Fibroblast of lung (primary cell): ENCODE data around the gene COX4I1.
A peak's percentile ranks its signal among the peaks of the same experiment; 100 is the strongest.

Source experiments
- EZH2 ChIP-seq: IDR thresholded peaks from 2 replicates; pipeline ENCODE4 v1.5.1; 2012; ENCODE audit warnings: low read length, control low read depth, mild to moderate bottlenecking; ENCODE audit errors: missing control alignments
- TF ChIP-seq, protein P1 (sequence below), 2 donors: IDR thresholded peaks in 1 of 2; conservative IDR thresholded peaks in 1 of 2; 1 replicate in 1 of 2; 2 replicates in 1 of 2; pipeline ENCODE4 v1.5.1; 2011 to 2012; ENCODE audit warnings: low read length in 2 of 2, control low read depth in 1 of 2, inconsistent platforms in 1 of 2, low read depth in 1 of 2, mild to moderate bottlenecking in 1 of 2

DNA sequence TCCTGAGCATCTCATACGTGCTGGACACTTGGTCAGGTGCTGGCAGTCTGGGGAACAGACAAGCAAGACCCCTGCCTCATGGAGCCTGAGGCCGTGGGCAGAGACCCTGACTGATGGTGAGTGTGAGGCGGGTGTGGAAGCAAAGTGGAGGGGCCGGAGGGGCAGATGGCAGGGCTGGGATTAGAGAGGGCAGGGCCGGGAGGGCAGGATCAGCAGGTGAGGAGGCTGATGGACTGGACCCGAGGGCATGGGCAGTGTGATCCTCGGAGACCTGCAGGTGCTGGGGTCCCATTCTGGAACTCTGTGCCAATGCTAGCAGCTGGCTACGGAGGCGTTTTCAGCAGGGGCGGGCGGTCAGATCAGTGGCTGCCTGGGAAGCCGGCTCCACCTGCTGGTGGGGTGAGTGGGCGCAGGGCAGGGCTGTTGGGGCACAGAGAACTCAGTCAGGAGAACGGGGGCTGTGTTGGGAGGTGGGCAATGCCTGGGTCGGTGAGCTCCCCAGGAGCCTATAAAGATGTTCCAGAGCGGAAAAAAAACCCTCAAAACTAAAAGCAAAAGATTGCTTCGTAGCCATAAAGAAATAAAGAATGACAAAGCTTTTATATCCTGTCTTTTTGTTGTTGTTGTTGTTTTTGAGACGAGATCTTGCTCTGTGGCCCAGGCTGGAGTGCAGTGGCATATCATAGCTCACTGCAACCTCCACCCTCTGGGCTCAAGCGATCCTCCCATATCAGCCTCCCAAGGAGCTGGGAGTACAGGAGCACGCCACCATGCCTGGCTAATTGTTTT lies 39.7 kb upstream of the COX4I1 start:
- TF ChIP-seq, protein P1, sequence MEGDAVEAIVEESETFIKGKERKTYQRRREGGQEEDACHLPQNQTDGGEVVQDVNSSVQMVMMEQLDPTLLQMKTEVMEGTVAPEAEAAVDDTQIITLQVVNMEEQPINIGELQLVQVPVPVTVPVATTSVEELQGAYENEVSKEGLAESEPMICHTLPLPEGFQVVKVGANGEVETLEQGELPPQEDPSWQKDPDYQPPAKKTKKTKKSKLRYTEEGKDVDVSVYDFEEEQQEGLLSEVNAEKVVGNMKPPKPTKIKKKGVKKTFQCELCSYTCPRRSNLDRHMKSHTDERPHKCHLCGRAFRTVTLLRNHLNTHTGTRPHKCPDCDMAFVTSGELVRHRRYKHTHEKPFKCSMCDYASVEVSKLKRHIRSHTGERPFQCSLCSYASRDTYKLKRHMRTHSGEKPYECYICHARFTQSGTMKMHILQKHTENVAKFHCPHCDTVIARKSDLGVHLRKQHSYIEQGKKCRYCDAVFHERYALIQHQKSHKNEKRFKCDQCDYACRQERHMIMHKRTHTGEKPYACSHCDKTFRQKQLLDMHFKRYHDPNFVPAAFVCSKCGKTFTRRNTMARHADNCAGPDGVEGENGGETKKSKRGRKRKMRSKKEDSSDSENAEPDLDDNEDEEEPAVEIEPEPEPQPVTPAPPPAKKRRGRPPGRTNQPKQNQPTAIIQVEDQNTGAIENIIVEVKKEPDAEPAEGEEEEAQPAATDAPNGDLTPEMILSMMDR (conservative IDR thresholded peaks at IDR 0.05 in 1 of 2, IDR thresholded peaks at IDR 0.05 in 1 of 2; ENCODE audit: low read depth in 1 of 2, low read length in 2 of 2) = peak; percentile 17 to 29
- no peak for TF ChIP-seq EZH2
